ENCODE results near the gene ATP12A.

Gene ATP12A

GRCh38 chr13:24678151-24678550, 2.1 kb upstream of the ATP12A start:
- TF ChIP-seq CTCF (IDR thresholded peaks at IDR 0.05): no peak
- H3K9me3 ChIP-seq: no peaks in the 10 kb centered on the region
- no peaks in the 10 kb centered on the region for H3K36me3 ChIP-seq
- no peaks in the 10 kb centered on the region for H3K4me1 ChIP-seq (ENCODE audit: control insufficient read depth in 1 of 2, insufficient read depth in 1 of 2, low read depth in 1 of 2, low read length in 1 of 2)
- H3K27ac ChIP-seq: no peak overlapping the region
- H3K4me3 ChIP-seq (ENCODE audit: low read depth in 1 of 2, low read length in 1 of 2): no peak overlapping the region
- H3K27me3 ChIP-seq: peaks cover 75% of the 10 kb centered on the region

GRCh38 chr13:24679686-24680085, 522 bp upstream of the ATP12A start:
- Histone ChIP-seq H3K27me3 (peaks cover 89% of the 10 kb centered on the region), H3K9me3 (no peaks in the 10 kb centered on the region), H3K27ac (no peak overlapping the region), H3K4me3 (ENCODE audit: low read depth in 1 of 2, low read length in 1 of 2) (peak overlapping the region in 1 of 2 experiments; percentile 22), H3K36me3 (no peaks in the 10 kb centered on the region), H3K4me1 (ENCODE audit: control insufficient read depth in 1 of 2, insufficient read depth in 1 of 2, low read depth in 1 of 2, low read length in 1 of 2) (no peaks in the 10 kb centered on the region)
- TF ChIP-seq CTCF (IDR thresholded peaks at IDR 0.05): no peak

GRCh38 chr13:24680921-24681604, 855 bp downstream of the ATP12A start:
- TF ChIP-seq CTCF (IDR thresholded peaks at IDR 0.05): no peak
- Histone ChIP-seq H3K27ac (no peak overlapping the region), H3K4me1 (ENCODE audit: control insufficient read depth in 1 of 2, insufficient read depth in 1 of 2, low read depth in 1 of 2, low read length in 1 of 2) (no peaks in the 10 kb centered on the region), H3K4me3 (ENCODE audit: low read depth in 1 of 2, low read length in 1 of 2) (no peak overlapping the region), H3K27me3 (peaks cover 90% of the 10 kb centered on the region), H3K36me3 (no peaks in the 10 kb centered on the region), H3K9me3 (no peaks in the 10 kb centered on the region)

- Histone ChIP-seq H3K27me3 (peaks cover 81% of the 10 kb centered on the region), H3K9me3 (no peaks in the 10 kb centered on the region), H3K4me3 (ENCODE audit: low read depth in 1 of 2, low read length in 1 of 2) (no peak overlapping the region), H3K4me1 (ENCODE audit: control insufficient read depth in 1 of 2, insufficient read depth in 1 of 2, low read depth in 1 of 2, low read length in 1 of 2) (no peaks in the 10 kb centered on the region), H3K36me3 (no peaks in the 10 kb centered on the region), H3K27ac (no peak overlapping the region)
- no peak for TF ChIP-seq CTCF (IDR thresholded peaks at IDR 0.05)
Observed at GRCh38 chr13:24681930-24682329, 1.7 kb downstream of the ATP12A start.

- Histone ChIP-seq H3K27ac (no peak overlapping the region), H3K4me3 (ENCODE audit: low read depth in 1 of 2, low read length in 1 of 2) (no peak overlapping the region), H3K9me3 (no peaks in the 10 kb centered on the region), H3K4me1 (ENCODE audit: control insufficient read depth in 1 of 2, insufficient read depth in 1 of 2, low read depth in 1 of 2, low read length in 1 of 2) (no peaks in the 10 kb centered on the region), H3K27me3 (peaks cover 77% of the 10 kb centered on the region), H3K36me3 (no peaks in the 10 kb centered on the region)
- no peak for TF ChIP-seq CTCF (IDR thresholded peaks at IDR 0.05)
Observed at GRCh38 chr13:24682353-24682752, 2.1 kb downstream of the ATP12A start.
